Thoracic aorta (tissue), 2 donors: ENCODE data around the gene ATP1B3. TPM values are rescaled to one million over a fixed set of nuclear protein-coding genes. Genes with fewer than 3 reads are reported as not detected.
"Not testable (repeated sequence)": the region's sequence is repeated elsewhere in the genome, so short reads cannot be mapped to it uniquely, and the experiment has no call there.

Experiments
- ATAC-seq: fragments of 150-250 bp; one replicate; pipeline ENCODE4 v1.8.0; 2017; ENCODE audit warnings: low read depth; ENCODE audit not compliant: insufficient number of reproducible peaks, low FRiP score
- DNase-seq: peaks from one replicate; pipeline ENCODE4 v3.0.0-alpha.2; 2020; ENCODE audit warnings: low spot score
- H3K27ac ChIP-seq, 2 donors: fragments of 200-600 bp; sonication (generic); 1 replicate in 1 of 2; 2 replicates in 1 of 2; pipeline ENCODE4 v1.5.1; 2016; ENCODE audit warnings: mild to moderate bottlenecking in 2 of 2, moderate library complexity in 2 of 2
- H3K27me3 ChIP-seq: fragments of 200-600 bp; sonication (generic); replicated peaks from 2 replicates; pipeline ENCODE4 v1.6.0; 2016; ENCODE audit warnings: mild to moderate bottlenecking; ENCODE audit not compliant: insufficient read depth
- H3K36me3 ChIP-seq: fragments of 200-600 bp; sonication (generic); one replicate; pipeline ENCODE4 v1.5.1; 2016
- H3K4me1 ChIP-seq, 2 donors: fragments of 200-600 bp; sonication (generic); 1 replicate in 1 of 2; 2 replicates in 1 of 2; pipeline versions ENCODE4 v1.5.1 to v1.6.0; 2016; ENCODE audit warnings: low read depth in 2 of 2, mild to moderate bottlenecking in 1 of 2; ENCODE audit not compliant: control insufficient read depth in 1 of 2
- H3K4me3 ChIP-seq: fragments of 200-600 bp; sonication (generic); 2 replicates; pipeline ENCODE4 v1.5.1; 2016; ENCODE audit warnings: mild to moderate bottlenecking
- H3K9me3 ChIP-seq: fragments of 200-600 bp; sonication (generic); 2 replicates; pipeline ENCODE4 v1.5.1; 2016
- total RNA-seq, 2 donors: library from RNA; depleted of rRNA; stranded (reverse); fragments of >200 nt; gene quantifications; one replicate each; pipeline versions ENCODE4 v1.1.0 to v1.2.3, GENCODE V29; 2016
- TF ChIP-seq, protein P1 (sequence below): fragments of 200-600 bp; sonication (generic); IDR thresholded peaks from one replicate; pipeline ENCODE4 v1.5.1; 2019; ENCODE audit warnings: antibody characterized with exemption

Gene ATP1B3
- total RNA-seq, 2 donors from 2014 or later: 78.7 to 106 TPM

DNA sequence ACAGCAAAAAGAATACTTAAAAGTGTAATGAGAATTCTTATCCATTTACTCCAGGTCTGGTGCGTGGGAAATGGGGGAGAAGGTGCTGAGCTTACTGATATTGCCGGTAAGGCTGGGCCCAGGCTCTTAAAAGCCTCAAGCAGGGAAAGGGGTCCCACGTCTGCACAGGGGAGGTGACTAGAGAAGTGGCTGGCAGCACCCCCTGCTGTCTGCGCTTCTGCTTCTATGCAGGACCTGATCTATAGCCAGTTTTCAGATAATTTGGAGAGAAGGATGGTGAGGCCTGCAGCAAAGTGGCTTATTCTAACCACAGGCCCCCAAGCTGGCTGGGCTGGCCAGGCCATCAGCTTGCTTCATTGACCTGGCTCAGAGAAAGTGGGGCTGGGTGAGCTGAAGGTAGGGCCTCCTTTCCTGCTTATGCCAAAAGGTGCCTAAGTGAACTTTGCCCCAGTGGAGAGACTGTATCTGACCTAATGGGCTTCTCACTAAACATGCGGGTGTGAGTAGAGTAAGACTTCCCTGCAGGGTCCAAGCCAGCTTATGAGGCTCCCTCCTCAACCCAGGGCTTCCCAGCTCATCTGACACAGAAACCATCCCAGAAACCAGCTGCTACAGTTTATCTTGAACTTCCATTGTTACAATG is 30.9 kb upstream of the ATP1B3 start:
- no peaks in the 10 kb centered on the region for H3K36me3 ChIP-seq
- no peak overlapping the region for H3K4me3 ChIP-seq
- DNase-seq (no peak), ATAC-seq (no peak)
- TF ChIP-seq, protein P1, sequence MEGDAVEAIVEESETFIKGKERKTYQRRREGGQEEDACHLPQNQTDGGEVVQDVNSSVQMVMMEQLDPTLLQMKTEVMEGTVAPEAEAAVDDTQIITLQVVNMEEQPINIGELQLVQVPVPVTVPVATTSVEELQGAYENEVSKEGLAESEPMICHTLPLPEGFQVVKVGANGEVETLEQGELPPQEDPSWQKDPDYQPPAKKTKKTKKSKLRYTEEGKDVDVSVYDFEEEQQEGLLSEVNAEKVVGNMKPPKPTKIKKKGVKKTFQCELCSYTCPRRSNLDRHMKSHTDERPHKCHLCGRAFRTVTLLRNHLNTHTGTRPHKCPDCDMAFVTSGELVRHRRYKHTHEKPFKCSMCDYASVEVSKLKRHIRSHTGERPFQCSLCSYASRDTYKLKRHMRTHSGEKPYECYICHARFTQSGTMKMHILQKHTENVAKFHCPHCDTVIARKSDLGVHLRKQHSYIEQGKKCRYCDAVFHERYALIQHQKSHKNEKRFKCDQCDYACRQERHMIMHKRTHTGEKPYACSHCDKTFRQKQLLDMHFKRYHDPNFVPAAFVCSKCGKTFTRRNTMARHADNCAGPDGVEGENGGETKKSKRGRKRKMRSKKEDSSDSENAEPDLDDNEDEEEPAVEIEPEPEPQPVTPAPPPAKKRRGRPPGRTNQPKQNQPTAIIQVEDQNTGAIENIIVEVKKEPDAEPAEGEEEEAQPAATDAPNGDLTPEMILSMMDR: no peak
- H3K4me1 ChIP-seq: no peaks in the 10 kb centered on the region
- no peaks in the 10 kb centered on the region for H3K9me3 ChIP-seq
- H3K27ac ChIP-seq: no peak overlapping the region
- H3K27me3 ChIP-seq: no peaks in the 10 kb centered on the region

DNA sequence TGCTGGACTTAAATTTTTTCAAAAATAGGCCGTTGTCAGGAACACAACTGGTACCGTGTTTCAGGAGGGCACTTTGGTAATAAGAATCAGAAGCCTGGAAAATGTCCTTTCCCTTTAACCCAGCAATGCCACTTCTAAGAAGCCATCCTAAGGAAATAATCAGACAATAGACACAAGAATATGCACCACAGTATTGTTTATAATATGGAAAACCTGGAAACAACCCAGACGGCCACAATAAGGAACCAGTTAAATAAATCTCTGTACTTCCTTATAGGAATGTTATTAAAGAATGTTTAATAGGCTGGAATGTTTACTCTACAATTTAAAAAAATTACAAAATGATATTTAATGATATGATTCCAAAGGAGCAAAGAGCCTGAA is 30.4 kb upstream of the ATP1B3 start:
- no peaks in the 10 kb centered on the region for H3K9me3 ChIP-seq
- TF ChIP-seq, protein P1: no peak
- no peak overlapping the region for H3K4me3 ChIP-seq
- no peaks in the 10 kb centered on the region for H3K4me1 ChIP-seq
- H3K27me3 ChIP-seq: no peaks in the 10 kb centered on the region
- H3K36me3 ChIP-seq: no peaks in the 10 kb centered on the region
- H3K27ac ChIP-seq: no peak overlapping the region
- ATAC-seq (no peak), DNase-seq (no peak)

DNA sequence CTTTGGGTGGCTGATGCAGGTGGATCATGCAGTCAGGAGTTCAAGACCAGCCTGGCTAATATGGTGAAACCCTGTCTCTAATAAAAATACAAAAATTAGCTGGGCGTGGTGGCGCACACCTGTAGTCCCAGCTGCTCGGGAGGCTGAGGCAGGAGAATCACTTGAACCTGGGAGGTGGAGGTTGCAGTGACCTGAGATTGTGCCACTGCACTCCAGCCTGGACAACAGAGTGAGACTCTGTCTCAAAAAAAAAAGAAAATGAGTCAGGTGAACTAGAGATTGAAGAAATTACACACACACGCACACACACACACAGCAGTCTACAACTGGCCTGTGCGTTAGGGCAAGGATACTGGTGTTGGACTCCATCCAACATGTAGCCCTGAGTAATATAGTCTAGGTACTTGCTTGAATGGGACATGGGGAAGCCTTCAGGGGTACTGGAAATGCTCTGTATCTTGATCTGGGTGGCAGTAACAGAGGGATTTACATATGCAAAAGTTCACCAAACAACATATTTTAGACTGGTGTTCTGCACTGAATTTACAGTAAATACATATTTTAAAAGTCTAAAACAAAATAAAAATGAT is 28.2 kb upstream of the ATP1B3 start:
- H3K4me3 ChIP-seq, ATAC-seq, H3K27me3 ChIP-seq, H3K27ac ChIP-seq, DNase-seq, H3K4me1 ChIP-seq, H3K9me3 ChIP-seq, H3K36me3 ChIP-seq: not testable (repeated sequence)

DNA sequence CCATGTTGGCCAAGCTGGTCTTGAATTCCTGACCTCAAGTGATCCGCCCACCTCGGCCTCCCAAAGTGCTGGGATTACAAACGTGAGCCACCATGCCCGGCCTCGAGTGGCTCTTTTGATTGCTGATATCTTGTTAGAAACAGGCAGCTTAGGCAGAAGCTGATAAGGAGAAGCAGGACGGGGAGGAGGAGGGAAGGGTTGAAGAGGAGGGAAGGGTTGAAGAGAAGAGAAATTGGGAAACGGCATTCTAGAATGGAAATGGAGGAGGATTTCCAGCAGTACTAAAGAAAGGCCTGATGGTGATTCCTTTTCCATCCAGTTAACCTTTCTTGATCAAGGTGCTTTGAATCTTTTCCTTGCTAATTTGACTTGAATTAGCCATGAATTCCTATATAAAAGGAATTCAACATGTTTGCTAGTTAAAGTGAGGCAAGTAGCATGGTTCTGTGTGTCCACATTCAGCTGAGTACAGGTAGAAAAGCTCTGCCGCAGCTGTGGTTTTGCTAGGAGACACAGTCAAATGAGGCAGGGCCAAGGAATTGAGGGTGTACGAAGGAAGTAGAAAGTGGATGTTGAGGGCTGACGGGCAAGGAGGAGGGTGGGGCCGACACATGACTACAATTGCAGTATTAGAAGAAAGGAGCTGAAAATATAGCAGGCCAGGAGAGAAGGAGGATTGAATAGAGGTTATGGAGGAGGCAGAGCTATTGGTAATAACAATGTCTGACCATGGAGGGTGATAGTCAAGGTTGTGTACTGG is 27.2 kb upstream of the ATP1B3 start:
- TF ChIP-seq, protein P1: no peak
- ATAC-seq (no peak), DNase-seq (no peak)
- Histone ChIP-seq H3K9me3 (no peaks in the 10 kb centered on the region), H3K4me1 (peaks cover 0 to 9% of the 10 kb centered on the region in 2 donors), H3K4me3 (no peak overlapping the region), H3K27me3 (no peaks in the 10 kb centered on the region), H3K27ac (no peak overlapping the region), H3K36me3 (no peaks in the 10 kb centered on the region)

DNA sequence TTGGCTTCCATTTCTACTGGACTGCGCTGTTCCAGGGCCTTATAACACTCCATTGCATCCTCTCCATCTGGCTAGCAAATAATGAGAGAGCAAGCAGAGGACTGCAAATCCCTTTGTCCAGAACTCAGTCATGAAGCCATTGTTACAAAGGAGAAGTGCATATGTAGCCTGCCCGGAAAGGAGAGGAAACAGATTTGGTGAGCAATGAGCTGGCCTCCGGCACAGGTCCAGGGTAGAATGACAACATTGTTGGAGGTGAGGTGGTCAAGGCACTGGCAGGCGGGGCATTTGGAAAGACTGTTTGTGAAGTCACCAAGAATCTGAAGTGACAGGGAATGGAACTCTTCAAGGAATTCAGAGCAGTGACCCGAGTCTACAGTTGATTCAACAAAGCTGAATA is 25.0 kb upstream of the ATP1B3 start:
- ATAC-seq (no peak), DNase-seq (no peak)
- H3K9me3 ChIP-seq: no peaks in the 10 kb centered on the region
- H3K4me3 ChIP-seq: no peak overlapping the region
- H3K36me3 ChIP-seq: no peaks in the 10 kb centered on the region
- peaks cover 0 to 9% of the 10 kb centered on the region in 2 donors for H3K4me1 ChIP-seq
- no peaks in the 10 kb centered on the region for H3K27me3 ChIP-seq
- TF ChIP-seq, protein P1: no peak
- H3K27ac ChIP-seq: no peak overlapping the region
